ENCODE measurements around the gene PHOSPHO1.

PHOSPHO1 gene

GRCh38 chr17:49249292-49249794, 18.8 kb upstream of the PHOSPHO1 start:
- H3K4me2 ChIP-seq (ENCODE audit: low read depth, low read length): no peak overlapping the region

GRCh38 chr17:49247944-49248343, 17.4 kb upstream of the PHOSPHO1 start:
- Histone ChIP-seq H3K27me3 (replicated peaks; ENCODE audit: insufficient read depth, low read length) (peaks cover 16% of the 10 kb centered on the region; the same call in 1 of the 2 replicates), H3K27ac (ENCODE audit: low read length) (no peak overlapping the region), H3K9me2 (replicated peaks; ENCODE audit: insufficient read depth, low read length) (no peaks in the 10 kb centered on the region), H3K9me3 (replicated peaks; ENCODE audit: insufficient read depth, low read length) (no peaks in the 10 kb centered on the region), H3K4me1 (ENCODE audit: low read length) (no peaks in the 10 kb centered on the region), H4K20me1 (ENCODE audit: insufficient read depth, low read length) (no peaks in the 10 kb centered on the region), H3F3A (ENCODE audit: insufficient read depth, low read length) (no peaks in the 10 kb centered on the region), H3K4me2 (ENCODE audit: low read depth, low read length) (no peak overlapping the region), H3K4me3 (ENCODE audit: low read length) (no peak overlapping the region), H3K79me2 (ENCODE audit: low read length) (no peaks in the 10 kb centered on the region), H2AFZ (ENCODE audit: low read length) (no peak overlapping the region), H3K36me3 (replicated peaks; ENCODE audit: insufficient read depth, low read length) (no peaks in the 10 kb centered on the region), H3K9ac (ENCODE audit: low read length) (no peak overlapping the region)
- DNase-seq: no peak
- TF ChIP-seq EZH2 (optimal IDR thresholded peaks at IDR 0.05; ENCODE audit: low read depth, low read length) (no peak), EZH2phosphoT487 (IDR thresholded peaks at IDR 0.05; ENCODE audit: low read length) (no peak)
- TF ChIP-seq, protein P1, sequence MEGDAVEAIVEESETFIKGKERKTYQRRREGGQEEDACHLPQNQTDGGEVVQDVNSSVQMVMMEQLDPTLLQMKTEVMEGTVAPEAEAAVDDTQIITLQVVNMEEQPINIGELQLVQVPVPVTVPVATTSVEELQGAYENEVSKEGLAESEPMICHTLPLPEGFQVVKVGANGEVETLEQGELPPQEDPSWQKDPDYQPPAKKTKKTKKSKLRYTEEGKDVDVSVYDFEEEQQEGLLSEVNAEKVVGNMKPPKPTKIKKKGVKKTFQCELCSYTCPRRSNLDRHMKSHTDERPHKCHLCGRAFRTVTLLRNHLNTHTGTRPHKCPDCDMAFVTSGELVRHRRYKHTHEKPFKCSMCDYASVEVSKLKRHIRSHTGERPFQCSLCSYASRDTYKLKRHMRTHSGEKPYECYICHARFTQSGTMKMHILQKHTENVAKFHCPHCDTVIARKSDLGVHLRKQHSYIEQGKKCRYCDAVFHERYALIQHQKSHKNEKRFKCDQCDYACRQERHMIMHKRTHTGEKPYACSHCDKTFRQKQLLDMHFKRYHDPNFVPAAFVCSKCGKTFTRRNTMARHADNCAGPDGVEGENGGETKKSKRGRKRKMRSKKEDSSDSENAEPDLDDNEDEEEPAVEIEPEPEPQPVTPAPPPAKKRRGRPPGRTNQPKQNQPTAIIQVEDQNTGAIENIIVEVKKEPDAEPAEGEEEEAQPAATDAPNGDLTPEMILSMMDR (IDR thresholded peaks at IDR 0.05; ENCODE audit: low read length): no peak

More at GRCh38 chr17:49249292-49249794, 18.8 kb upstream of the PHOSPHO1 start:
- DNase-seq: no peak
- Histone ChIP-seq H4K20me1 (ENCODE audit: insufficient read depth, low read length) (no peaks in the 10 kb centered on the region), H3K79me2 (ENCODE audit: low read length) (no peaks in the 10 kb centered on the region), H3K4me1 (ENCODE audit: low read length) (no peaks in the 10 kb centered on the region), H3F3A (ENCODE audit: insufficient read depth, low read length) (no peaks in the 10 kb centered on the region), H3K27ac (ENCODE audit: low read length) (no peak overlapping the region), H3K27me3 (replicated peaks; ENCODE audit: insufficient read depth, low read length) (peaks cover 16% of the 10 kb centered on the region; the same call in 1 of the 2 replicates), H3K36me3 (replicated peaks; ENCODE audit: insufficient read depth, low read length) (no peaks in the 10 kb centered on the region), H3K9ac (ENCODE audit: low read length) (no peak overlapping the region), H3K4me3 (ENCODE audit: low read length) (no peak overlapping the region), H2AFZ (ENCODE audit: low read length) (no peak overlapping the region), H3K9me3 (replicated peaks; ENCODE audit: insufficient read depth, low read length) (no peaks in the 10 kb centered on the region), H3K9me2 (replicated peaks; ENCODE audit: insufficient read depth, low read length) (no peaks in the 10 kb centered on the region)
- no peak for TF ChIP-seq EZH2 (optimal IDR thresholded peaks at IDR 0.05; ENCODE audit: low read depth, low read length)
- no peak for TF ChIP-seq EZH2phosphoT487 (IDR thresholded peaks at IDR 0.05; ENCODE audit: low read length)
- TF ChIP-seq, protein P1 (IDR thresholded peaks at IDR 0.05; ENCODE audit: low read length): no peak

GRCh38 chr17:49244839-49245238, 14.3 kb upstream of the PHOSPHO1 start:
- TF ChIP-seq EZH2phosphoT487 (IDR thresholded peaks at IDR 0.05; ENCODE audit: low read length) (no peak), EZH2 (optimal IDR thresholded peaks at IDR 0.05; ENCODE audit: low read depth, low read length) (no peak)
- TF ChIP-seq, protein P1 (IDR thresholded peaks at IDR 0.05; ENCODE audit: low read length): no peak
- no peak overlapping the region for H3K4me3 ChIP-seq (ENCODE audit: low read length)
- H3K36me3 ChIP-seq (replicated peaks; ENCODE audit: insufficient read depth, low read length): no peaks in the 10 kb centered on the region
- no peaks in the 10 kb centered on the region for H3K9me2 ChIP-seq (replicated peaks; ENCODE audit: insufficient read depth, low read length)
- no peak for DNase-seq
- H3F3A ChIP-seq (ENCODE audit: insufficient read depth, low read length): no peaks in the 10 kb centered on the region
- H4K20me1 ChIP-seq (ENCODE audit: insufficient read depth, low read length): no peaks in the 10 kb centered on the region
- no peaks in the 10 kb centered on the region for H3K9me3 ChIP-seq (replicated peaks; ENCODE audit: insufficient read depth, low read length)
- no peaks in the 10 kb centered on the region for H3K4me1 ChIP-seq (ENCODE audit: low read length)
- no peak overlapping the region for H3K4me2 ChIP-seq (ENCODE audit: low read depth, low read length)
- no peak overlapping the region for H3K27ac ChIP-seq (ENCODE audit: low read length)
- no peaks in the 10 kb centered on the region for H3K79me2 ChIP-seq (ENCODE audit: low read length)
- peaks cover 10% of the 10 kb centered on the region; the same call in 1 of the 2 replicates for H3K27me3 ChIP-seq (replicated peaks; ENCODE audit: insufficient read depth, low read length)
- no peak overlapping the region for H2AFZ ChIP-seq (ENCODE audit: low read length)
- no peak overlapping the region for H3K9ac ChIP-seq (ENCODE audit: low read length)
